ENCODE results near the gene POC5.

The POC5 gene

DNA sequence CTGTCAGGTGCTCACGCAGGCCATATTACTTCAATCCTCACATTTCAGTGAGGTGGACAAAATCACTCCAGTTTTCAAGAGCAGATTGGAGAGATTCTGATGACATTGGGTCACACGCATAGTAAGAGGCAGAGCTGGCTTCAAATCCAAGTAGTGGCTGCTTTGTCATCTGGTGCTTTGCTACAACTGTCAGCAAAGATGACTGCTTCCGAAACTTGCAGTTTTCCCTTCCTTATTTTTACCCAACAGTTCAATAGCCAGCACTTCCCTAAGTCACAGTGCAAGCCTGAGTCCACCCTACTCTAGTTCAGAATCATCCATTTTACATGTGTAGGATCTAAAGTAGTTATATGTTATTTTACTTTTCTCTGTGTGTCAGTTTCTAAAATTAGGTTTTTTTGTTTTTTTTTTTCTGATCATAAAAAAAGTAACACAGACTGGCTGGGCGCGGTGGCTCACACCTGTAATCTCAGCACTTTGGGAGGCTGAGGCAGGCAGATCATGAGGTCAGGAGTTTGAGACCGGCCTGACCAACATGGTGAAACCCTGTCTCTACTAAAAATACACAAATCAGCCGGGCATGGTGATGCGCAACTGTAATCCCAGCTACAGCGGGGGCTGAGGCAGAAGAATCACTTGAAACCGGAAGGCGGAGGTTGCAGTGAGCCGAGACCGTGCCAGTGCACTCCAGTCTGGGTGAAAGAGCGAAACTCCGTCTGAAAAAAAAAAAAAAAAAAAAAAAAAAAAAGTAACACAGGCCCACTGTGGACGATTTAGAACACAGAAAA lies 56.4 kb downstream of the POC5 start:
- no peak for DNase-seq (ENCODE audit: low read depth in 2 of 2)

DNA sequence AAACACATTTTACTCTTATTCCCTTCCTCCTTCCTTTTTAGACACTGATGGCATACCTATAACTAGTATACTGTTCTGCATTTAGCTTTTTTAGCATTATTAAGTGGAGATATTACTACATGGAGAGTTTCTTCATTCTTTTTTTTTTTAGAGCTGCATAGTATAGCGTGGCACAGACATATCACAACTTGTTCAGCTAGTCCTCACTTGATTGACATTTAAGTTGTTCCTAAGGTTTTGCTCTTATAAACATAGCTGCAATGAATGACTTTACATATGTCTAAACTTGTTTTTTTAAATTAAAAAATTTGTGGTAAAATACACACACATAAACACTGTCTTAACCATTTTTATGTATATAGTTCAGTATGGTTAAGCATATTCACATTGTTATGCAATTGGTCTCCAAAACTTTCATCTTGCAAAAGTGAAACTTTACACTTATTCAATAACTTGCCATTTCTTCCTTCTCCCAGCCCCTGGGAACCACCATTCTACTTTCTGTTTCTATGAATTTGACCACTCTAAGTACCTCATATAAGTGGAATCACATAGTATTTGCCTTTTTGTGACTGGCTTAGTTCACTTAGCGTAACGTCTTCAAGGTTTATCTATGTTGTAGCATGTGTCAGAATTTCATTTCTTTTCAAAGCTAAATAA lies 57.3 kb downstream of the POC5 start:
- DNase-seq (ENCODE audit: low read depth in 2 of 2), result no peak

- DNase-seq (ENCODE audit: low read depth in 2 of 2), result peak; percentile 10 to 18
Measured at GRCh38 chr5:75656311-75657003, 60.8 kb downstream of the POC5 start.

- DNase-seq (ENCODE audit: low read depth in 2 of 2), result no peak
Measured at GRCh38 chr5:75654693-75655295, 62.4 kb downstream of the POC5 start.

- DNase-seq (ENCODE audit: low read depth in 2 of 2), result no peak
Measured at GRCh38 chr5:75653521-75653920, 63.7 kb downstream of the POC5 start.

- DNase-seq (ENCODE audit: low read depth in 2 of 2), result no peak
Measured at GRCh38 chr5:75651575-75652238, 65.5 kb downstream of the POC5 start.

GRCh38 chr5:75648712-75649111 lies 68.5 kb downstream of the POC5 start:
- no peak for DNase-seq (ENCODE audit: low read depth in 2 of 2)

DNA sequence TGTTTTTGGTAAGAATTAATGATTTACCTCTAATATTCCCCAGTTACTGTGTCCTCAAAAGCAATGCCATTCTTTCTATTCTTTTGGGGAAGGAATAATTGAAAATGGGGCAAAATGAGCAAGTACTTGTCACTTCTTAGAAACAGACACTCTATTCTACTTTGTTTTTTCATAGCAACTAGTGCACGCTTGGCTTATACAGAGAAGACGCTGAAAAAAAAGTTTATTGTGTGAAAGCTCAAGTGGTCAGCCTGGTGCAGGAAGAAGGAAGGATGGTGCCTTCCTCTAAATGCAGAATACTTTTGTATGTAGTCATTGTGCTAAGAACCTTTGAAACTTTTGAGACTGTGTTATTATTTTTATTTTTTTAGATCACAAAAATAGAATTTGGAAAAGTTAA lies 76.4 kb downstream of the POC5 start:
- DNase-seq (ENCODE audit: low read depth in 2 of 2), result no peak

GRCh38 chr5:75640395-75640794 lies 76.8 kb downstream of the POC5 start:
- peak; percentile 80 to 82 for DNase-seq (ENCODE audit: low read depth in 2 of 2)

DNA sequence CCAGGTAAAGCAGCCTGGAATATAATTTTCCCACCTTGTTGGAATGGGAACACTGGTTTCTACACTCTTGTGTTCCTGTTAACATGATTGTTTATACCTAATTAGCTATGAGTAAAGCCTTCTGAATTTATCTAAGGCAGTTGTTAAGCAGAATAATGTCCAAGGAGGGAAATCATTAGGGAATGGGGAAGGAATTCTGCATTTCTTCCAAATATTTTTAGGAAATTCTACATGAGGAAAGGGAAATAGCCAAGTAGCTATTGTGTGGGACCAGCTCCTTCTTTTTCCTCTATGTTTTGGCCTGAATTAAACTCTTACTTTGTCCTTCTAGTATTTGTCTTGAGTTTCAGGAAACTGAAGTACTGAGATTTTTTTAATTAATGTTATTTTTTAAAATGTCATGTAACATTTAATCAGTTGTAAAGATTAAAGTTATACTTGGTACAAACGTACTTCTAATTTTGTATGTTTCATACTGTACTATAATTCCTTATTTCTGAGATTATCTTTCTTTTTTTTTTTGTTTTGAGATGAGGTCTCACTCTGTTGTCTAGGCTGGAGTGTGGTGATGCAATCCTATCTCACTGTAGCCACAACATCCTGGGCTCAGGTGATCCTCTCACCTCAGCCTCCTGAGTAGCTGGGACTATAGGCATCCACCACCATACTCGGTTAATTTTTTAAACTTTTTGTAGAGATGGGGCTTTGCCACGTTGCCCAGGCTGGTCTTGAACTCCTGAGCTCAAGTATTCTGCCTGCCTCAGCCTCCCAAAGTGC lies 77.5 kb downstream of the POC5 start:
- no peak for DNase-seq (ENCODE audit: low read depth in 2 of 2)

- DNase-seq (ENCODE audit: low read depth in 2 of 2), result no peak
Measured at GRCh38 chr5:75637949-75638348, 79.3 kb downstream of the POC5 start.

GRCh38 chr5:75632321-75632720 lies 84.9 kb downstream of the POC5 start:
- DNase-seq (ENCODE audit: low read depth in 2 of 2), result no peak

DNA sequence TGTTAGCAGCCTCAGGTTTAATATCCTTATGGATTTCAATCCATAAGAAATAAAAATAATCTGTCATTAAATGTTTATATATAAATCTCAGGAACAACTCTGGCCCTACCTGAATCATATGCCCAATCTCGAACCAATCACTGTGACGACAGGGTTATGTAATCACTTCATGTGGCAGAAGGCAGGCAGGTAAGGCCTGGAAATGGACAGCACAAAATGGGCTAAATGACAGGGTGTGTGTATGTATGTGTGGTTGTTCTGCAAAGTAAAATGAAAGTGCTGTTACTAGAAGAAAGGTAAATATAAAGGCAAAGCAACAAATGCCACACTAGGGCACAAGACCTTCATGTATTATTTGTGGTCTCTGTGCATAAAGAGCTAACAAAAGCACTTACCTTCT lies 86.4 kb downstream of the POC5 start:
- no peak for DNase-seq (ENCODE audit: low read depth in 2 of 2)

DNA sequence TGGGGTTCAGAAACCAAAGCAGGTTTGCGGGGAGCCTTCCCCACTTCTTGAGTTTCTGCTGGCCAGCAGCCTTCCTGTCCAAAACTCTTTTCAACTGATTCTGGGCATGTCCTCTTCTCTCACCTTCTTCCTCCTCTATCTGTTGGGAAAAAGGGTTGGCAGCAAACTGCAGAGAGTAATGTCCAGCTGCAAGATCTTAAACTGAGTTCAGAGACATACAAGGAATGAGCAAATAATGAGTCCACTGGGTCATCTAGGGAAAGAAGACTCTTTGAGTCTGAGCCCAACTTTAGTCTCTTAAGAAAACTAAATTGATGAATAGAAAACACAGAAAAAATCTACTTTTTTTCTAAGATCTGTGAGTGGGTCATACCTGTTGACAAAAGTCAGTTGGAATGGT lies 89.4 kb downstream of the POC5 start:
- no peak for DNase-seq (ENCODE audit: low read depth in 2 of 2)

GRCh38 chr5:75626959-75627358 lies 90.3 kb downstream of the POC5 start:
- no peak for DNase-seq (ENCODE audit: low read depth in 2 of 2)

Measured in fibroblast of skin of left quadriceps (primary cell).